GM19035 (cell line): Measurements from ENCODE around the gene TBX2.

ENCODE experiments used
- ATAC-seq: cut with Tn5 transposase; IDR thresholded peaks from one replicate; pipeline ENCODE4 v1.9.1; 2021; ENCODE audit not compliant: unreplicated experiment

The TBX2 gene

DNA sequence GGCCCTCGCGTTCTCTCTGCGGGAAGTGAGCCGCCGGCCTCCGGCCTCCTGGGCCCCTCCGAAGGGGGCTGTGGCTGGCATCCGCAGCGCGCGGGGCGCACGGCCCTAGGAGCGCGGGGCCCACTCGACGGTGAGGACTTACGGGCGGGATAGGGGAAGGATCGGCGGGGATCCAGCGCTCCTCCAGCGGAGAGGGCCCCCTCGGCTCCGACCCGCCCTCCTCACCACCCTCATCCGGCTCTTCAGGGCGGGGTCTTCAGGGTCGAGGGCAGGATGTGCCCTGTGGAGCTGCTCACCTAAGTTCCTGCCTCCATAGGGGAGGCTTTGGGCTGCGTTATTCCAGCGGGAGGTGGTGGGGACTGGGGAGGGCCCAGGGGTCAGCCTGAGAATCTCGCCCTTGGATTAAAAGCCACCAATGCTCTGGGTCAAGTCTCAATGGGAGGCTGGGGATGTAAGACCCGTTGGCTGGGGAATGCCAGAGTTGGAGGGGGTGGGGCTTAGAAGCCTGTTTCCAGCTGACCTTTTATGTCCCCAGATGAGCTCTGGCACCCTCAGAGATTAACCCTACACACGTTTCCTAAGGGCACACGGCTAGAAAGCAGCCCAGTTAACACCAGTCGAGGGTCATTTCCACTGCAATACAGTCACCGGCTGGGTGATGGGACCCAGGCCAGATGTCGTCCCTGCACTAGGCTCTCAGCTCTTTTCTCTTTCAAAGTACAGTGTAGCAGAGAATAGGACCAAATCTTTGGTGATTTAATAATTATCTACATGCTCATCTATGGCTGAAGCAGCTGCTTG lies 13.4 kb downstream of the TBX2 start:
- no peak for ATAC-seq

DNA sequence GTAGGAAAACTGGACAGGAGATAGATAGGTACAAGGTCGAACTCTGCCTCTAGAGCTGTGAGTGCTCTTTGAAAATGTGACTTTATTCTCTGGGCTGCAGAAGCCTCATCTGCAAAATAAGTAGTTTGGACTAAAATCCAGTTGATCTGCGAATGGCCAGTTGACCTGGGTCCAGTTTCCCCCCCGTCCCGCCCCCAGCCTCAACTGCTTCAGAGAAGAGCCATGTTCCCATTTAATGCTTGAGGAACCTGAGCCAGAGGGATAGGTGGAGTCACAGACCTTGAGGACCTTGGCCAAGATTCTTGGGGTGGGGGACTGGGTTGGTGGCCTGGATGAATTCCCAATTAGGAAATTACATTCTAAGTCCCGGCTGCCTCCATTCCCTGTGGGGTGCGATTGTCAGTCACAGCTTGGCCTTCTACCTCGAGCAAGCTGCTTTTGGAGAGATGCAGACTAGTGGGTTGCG lies 14.1 kb downstream of the TBX2 start:
- no peak for ATAC-seq

DNA sequence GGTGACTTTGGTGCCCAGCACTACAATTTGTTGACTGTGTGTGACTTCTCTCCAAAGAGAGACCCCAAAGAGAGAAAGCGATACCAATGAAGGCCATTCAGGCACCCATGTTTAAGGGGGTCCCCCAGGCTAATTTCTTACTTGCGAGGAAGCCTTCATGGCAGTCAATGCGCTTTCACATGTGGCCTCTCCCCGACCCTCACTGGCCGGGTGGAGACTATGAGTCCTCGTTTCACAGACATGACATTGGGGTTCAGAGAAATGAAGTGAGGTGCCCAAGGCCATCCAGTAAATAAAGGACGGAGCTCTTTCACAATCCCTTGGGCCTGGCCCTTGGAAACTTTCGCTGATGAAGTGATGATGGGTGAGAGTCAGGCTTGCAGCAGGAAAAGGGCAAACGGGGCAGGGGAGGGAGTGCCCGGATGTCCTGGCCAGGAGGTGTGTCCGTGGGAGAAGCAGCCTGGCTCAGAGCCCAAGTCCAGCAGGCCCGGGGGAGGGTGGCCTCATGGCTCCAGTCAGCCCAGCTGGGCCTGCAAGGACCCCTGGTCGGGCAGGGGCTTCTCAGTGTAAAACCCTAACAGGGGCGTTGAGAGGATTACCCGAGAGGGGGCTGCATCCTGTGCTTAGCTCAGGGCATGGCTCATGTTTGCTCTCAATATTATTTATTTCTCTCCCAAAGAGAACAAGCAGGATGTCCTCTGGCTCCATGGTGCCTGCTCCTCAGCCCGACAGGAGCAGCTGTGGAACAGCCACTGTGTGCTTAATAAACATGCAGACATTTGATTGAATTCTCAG lies 14.7 kb downstream of the TBX2 start:
- ATAC-seq, result no peak

GRCh38 chr17:61414936-61415251 lies 15.3 kb downstream of the TBX2 start:
- no peak for ATAC-seq

- no peak for ATAC-seq
Observed at GRCh38 chr17:61415374-61416210, 15.9 kb downstream of the TBX2 start.

- no peak for ATAC-seq
Observed at GRCh38 chr17:61416211-61416539, 16.5 kb downstream of the TBX2 start.

- no peak for ATAC-seq
Observed at GRCh38 chr17:61416540-61417363, 17.1 kb downstream of the TBX2 start.

- ATAC-seq, result no peak
Observed at GRCh38 chr17:61418449-61418848, 18.8 kb downstream of the TBX2 start.

GRCh38 chr17:61419496-61420046 lies 19.9 kb downstream of the TBX2 start:
- no peak for ATAC-seq

- no peak for ATAC-seq
Observed at GRCh38 chr17:61420052-61420451, 20.4 kb downstream of the TBX2 start.

DNA sequence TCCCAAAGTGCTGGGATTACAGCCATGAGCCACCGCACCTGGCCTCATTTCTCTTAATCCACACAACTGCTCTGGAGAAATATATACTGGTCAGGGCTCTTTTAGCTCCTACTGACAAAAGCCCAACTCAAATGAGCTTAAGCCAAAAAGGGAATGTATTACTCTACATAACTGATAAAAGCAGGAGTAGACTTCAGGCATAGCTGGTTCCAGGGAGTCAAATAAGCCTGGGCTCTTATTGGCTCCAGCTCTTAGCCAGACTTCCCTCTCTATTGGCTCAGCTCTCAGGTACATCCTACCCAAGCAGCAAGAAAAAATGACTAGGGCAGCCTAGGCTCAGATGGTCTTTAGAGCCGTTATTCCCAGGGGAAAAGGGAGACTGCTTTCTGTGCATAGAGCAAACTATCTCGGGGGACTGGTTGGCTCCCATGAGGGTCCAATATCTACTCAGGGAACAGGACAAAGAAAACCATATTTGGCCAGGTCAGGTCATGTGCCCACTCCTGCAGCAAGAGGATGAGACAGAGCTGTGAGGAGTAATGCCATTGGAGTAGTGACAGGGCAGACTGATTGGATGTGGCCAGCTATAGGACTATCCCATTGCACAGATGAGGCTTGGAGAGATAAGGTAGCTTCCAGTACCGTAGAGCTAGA lies 21.2 kb downstream of the TBX2 start:
- no peak for ATAC-seq

GRCh38 chr17:61421460-61421859 lies 21.8 kb downstream of the TBX2 start:
- no peak for ATAC-seq

GRCh38 chr17:61422116-61422799 lies 22.6 kb downstream of the TBX2 start:
- no peak for ATAC-seq

DNA sequence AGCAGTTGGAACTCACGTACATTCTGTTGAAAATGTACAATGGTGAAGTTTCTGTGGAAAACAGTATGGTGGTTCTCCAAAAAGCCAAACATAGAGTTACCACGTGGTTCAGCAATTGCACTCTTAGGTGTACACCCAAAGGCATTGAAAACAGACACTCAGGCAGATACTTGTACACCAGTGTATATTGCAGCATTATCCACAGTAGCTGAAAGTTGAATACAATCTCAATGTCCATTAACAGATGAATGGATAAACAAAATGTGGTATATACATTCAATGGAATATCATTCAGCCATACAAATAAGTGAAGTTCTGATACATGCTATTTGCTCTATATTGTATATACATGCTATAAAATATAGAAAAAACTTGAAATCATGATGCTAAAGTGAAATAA lies 23.2 kb downstream of the TBX2 start:
- no peak for ATAC-seq

- ATAC-seq, result no peak
Observed at GRCh38 chr17:61423967-61424649, 24.5 kb downstream of the TBX2 start.

- no peak for ATAC-seq
Observed at GRCh38 chr17:61425682-61426481, 26.2 kb downstream of the TBX2 start.

DNA sequence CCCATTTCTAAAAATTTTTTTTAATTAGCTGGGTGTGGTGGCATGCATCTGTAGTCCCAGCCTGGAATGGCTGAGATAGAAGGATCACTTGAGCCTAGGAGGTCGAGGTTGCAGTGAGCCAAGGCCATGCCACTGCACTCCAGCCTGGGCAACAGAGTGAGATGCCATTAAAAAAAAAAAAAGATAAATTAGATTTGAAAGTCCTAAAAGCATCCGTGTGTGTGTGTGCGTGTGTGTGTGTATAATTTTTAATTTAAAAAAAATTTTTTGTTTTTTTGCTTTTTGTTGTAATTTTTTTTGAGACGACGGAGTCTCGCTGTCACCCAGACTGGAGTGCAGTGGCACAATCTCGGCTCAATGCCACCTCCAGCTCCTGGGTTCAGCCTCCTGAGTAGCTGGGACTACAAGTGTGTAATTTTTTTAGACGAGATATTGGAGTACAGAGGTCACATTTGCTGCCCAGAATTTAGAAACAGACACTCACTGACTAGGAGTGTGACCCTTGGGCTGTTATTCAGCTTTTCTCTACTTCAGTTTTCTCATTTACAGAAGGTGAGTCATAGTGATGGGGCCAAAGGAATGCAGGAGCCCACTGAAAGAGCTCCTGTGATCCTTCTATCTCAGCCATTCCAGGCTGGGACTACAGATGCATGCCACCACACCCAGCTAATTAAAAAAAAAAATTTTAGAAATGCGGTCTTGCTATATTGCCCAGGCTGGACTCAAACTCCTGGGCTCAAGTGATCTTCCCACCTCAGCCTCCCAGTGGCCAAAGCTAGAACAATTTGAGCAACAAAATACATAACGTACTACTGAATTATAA lies 27.1 kb downstream of the TBX2 start:
- no peak for ATAC-seq
